ENCODE results near the gene REN. TPM values are rescaled to one million over a fixed set of nuclear protein-coding genes. Genes with fewer than 3 reads are reported as not detected.

The REN gene
- total and polyA plus RNA-seq, 2 of the 13 experiments (the other 11 are each of a cell fraction or from before 2014, with no cell fraction given) = not detected

- TF ChIP-seq HDAC1 (CRISPR knock-in tag; IDR thresholded peaks at IDR 0.05) (no peak), MTA3 (CRISPR knock-in tag; IDR thresholded peaks at IDR 0.05) (no peak), IRF9 (CRISPR knock-in tag; IDR thresholded peaks at IDR 0.05; ENCODE audit: borderline replicate concordance) (no peak), RARA (CRISPR knock-in tag; IDR thresholded peaks at IDR 0.05) (no peak), PHF5A (CRISPR knock-in tag; IDR thresholded peaks at IDR 0.05; ENCODE audit: low read depth, unreplicated experiment) (no peak), AHDC1 (CRISPR knock-in tag; IDR thresholded peaks at IDR 0.05; ENCODE audit: borderline replicate concordance) (no peak), ARNT2 (CRISPR knock-in tag; IDR thresholded peaks at IDR 0.05; ENCODE audit: low read depth) (no peak), KDM6A (CRISPR knock-in tag; IDR thresholded peaks at IDR 0.05; ENCODE audit: low read depth) (no peak)
Measured at GRCh38 chr1:204188959-204189639, 23.0 kb upstream of the REN start (continued).

Measured in HepG2 (cell line).